AG04450 (cell line): Measurements from ENCODE around the gene SNX30. TPM values are rescaled to one million over a fixed set of nuclear protein-coding genes. Genes with fewer than 3 reads are reported as not detected.

Source experiments
- CTCF ChIA-PET: fragments of 300-600, 350-600 bp; formaldehyde crosslinking; extraction: SDS; loops from one replicate; lab custom pipeline; 2022; ENCODE audit warnings: antibody characterized with exemption, inconsistent platforms; lab: Charles Lee
- POLR2A ChIA-PET: fragments of 350-600 bp; formaldehyde crosslinking; extraction: SDS; loops from one replicate; lab custom pipeline; 2021; ENCODE audit warnings: antibody characterized with exemption, inconsistent platforms; lab: Yijun Ruan, JAX
- DNase-seq: peaks from one replicate; pipeline ENCODE4 v3.0.0-alpha.2; 2011; ENCODE audit warnings: low read depth, low spot score
- H3K27ac ChIP-seq: one replicate; pipeline ENCODE4 v1.5.1; 2012; ENCODE audit warnings: low read depth, low read length, control low read depth
- H3K27me3 ChIP-seq: one replicate; pipeline ENCODE4 v1.6.0; 2012; ENCODE audit warnings: low read length; ENCODE audit not compliant: control insufficient read depth, insufficient read depth
- H3K4me3 ChIP-seq: 2 replicates; pipeline ENCODE4 v1.5.1; 2011; ENCODE audit warnings: mild to moderate bottlenecking, low read depth, low read length, control low read depth
- H3K9me3 ChIP-seq: 2 replicates; pipeline ENCODE4 v1.5.1; 2012; ENCODE audit warnings: low read length; ENCODE audit not compliant: control insufficient read depth, insufficient read depth
- CTCF ChIP-seq: IDR thresholded peaks from 2 replicates; pipeline ENCODE4 v1.5.1; 2011; ENCODE audit warnings: low read depth, low read length, control low read depth, inconsistent platforms
- polyA plus RNA-seq: library from polyadenylated mRNA; depleted of rRNA; stranded (reverse); fragments of >200 nt; gene quantifications from 2 replicates; pipeline ENCODE4 v1.2.3, GENCODE V29; 2011

The SNX30 gene
- polyA plus RNA-seq, 1 experiment, result 11.5 TPM

GRCh38 chr9:112848316-112849151, 98.0 kb downstream of the SNX30 start:
- no peak for TF ChIP-seq CTCF
- Histone ChIP-seq H3K27me3 (peaks cover 3% of the 10 kb centered on the region), H3K4me3 (no peak overlapping the region), H3K27ac (no peak overlapping the region), H3K9me3 (no peaks in the 10 kb centered on the region)
- DNase-seq, result no peak
- CTCF ChIA-PET, result interaction anchor here (1.6 kb wide), 1 partner anchor 54 kb away, joined by 7 read pairs; no protein-coding TSS in a partner anchor
- POLR2A ChIA-PET, result no interaction called here

- Histone ChIP-seq H3K9me3 (no peaks in the 10 kb centered on the region), H3K4me3 (no peak overlapping the region), H3K27ac (no peak overlapping the region), H3K27me3 (peaks cover 3% of the 10 kb centered on the region)
- no peak for DNase-seq
- no peak for TF ChIP-seq CTCF
- ChIA-PET CTCF (interaction anchor here (1.6 kb wide), 1 partner anchor 54 kb away, joined by 7 read pairs; no protein-coding TSS in a partner anchor), POLR2A (no interaction called here)
Measured at GRCh38 chr9:112849363-112849922, 98.9 kb downstream of the SNX30 start.

GRCh38 chr9:112850840-112851239, 100.3 kb downstream of the SNX30 start:
- CTCF ChIA-PET, result interaction anchor here (0.5 kb wide), 1 partner anchor 321 kb away, joined by 3 read pairs; no protein-coding TSS in a partner anchor
- no peak overlapping the region for H3K4me3 ChIP-seq

GRCh38 chr9:112852741-112853504, 102.4 kb downstream of the SNX30 start:
- CTCF ChIA-PET, result interaction anchor here (1.2 to 1.3 kb wide), 2 partner anchors 8 to 50 kb away, joined by 3 to 7 read pairs; no protein-coding TSS in a partner anchor
- Histone ChIP-seq H3K27ac (no peak overlapping the region), H3K9me3 (no peaks in the 10 kb centered on the region), H3K4me3 (no peak overlapping the region), H3K27me3 (peaks cover 3% of the 10 kb centered on the region)
- TF ChIP-seq CTCF, result no peak
- POLR2A ChIA-PET, result no interaction called here
- no peak for DNase-seq

More at GRCh38 chr9:112850840-112851239, 100.3 kb downstream of the SNX30 start:
- TF ChIP-seq CTCF, result no peak
- DNase-seq, result no peak
- no peak overlapping the region for H3K27ac ChIP-seq
- peaks cover 3% of the 10 kb centered on the region for H3K27me3 ChIP-seq
- POLR2A ChIA-PET, result no interaction called here
- no peaks in the 10 kb centered on the region for H3K9me3 ChIP-seq
